ENCODE measurements around the gene KLHL29. TPM values are rescaled to one million over a fixed set of nuclear protein-coding genes. Genes with fewer than 3 reads are reported as not detected.

The KLHL29 gene
- total RNA-seq, 1 donor from 2014 or later: 8.3 TPM

DNA sequence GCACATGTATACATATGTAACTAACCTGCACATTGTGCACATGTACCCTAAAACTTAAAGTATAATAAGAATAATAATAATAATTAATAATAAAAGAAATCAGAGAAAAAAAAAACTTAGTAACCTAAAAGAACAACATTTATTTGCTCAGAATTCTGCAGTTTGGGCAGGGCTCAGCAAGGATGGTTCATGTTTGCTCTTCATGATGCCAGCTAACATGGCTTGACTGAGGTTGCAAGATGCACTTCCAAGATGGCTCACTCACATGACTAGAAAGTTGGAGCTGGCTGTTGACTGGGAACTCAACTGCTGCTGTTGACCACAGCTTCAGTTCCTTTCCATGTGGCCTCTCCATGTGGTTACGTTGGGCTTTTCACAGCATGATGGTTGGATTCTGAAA lies 56.4 kb downstream of the KLHL29 start:
- no peak for DNase-seq (ENCODE audit: extremely low read depth, low read depth, low spot score)

DNA sequence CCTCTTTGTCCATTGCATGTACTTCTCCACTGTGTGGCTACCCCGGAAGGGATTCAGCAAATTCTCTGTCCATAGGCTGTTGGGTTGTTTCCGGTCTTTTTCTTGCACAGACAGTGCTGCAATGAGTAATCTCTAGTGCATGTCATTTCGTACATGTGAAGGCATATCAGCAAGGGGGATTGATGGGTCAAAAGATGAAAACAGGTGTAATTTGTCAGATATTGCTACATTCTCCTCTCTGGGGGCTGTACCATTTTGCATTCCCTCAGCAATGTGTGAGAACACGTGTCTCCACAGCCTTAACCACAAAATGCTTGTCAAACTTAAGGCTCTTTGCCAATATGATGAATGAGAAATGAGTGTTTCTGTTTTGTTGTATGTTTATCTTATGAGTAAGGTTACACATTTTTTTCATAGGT lies 60.5 kb downstream of the KLHL29 start:
- DNase-seq (ENCODE audit: extremely low read depth, low read depth, low spot score): no peak

DNA sequence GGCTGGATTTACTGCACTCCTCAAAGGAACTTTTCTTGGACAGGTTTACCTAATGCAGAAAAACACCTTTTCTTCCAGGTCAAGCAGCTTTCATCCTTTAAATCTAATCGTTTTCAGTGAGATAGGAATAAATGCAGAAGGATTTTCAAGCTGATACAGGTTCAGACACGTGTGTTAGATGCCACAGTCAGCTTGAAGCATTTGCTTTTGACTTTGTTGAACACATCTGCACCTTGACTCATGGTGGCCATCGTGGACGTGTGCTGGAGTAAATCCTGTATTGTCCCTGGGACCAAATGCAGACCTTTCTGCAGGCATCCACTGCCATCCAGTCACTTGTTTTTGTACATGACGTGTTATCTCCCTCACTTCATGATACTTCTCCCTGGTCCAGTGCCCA lies 61.9 kb downstream of the KLHL29 start:
- no peak for DNase-seq (ENCODE audit: extremely low read depth, low read depth, low spot score)

DNA sequence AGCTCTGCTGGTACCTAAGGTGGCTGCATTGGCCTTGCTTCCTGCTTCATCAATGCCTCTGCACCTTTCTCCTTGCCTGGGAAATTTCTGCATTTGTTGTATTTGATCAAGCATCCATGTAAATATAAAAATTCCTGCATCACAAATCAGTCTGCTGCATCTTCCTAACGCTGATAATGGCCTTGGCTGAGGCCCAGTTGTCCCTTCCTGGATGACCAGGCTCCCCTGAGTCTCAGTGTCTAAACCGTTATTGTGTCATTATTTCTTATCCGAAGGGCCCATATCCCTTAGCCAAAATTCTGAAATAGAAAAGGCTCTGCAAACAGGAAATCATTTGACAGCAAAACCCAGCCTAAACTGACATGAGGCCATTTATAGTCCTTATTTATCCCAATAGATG lies 62.4 kb downstream of the KLHL29 start:
- no peak for DNase-seq (ENCODE audit: extremely low read depth, low read depth, low spot score)

DNA sequence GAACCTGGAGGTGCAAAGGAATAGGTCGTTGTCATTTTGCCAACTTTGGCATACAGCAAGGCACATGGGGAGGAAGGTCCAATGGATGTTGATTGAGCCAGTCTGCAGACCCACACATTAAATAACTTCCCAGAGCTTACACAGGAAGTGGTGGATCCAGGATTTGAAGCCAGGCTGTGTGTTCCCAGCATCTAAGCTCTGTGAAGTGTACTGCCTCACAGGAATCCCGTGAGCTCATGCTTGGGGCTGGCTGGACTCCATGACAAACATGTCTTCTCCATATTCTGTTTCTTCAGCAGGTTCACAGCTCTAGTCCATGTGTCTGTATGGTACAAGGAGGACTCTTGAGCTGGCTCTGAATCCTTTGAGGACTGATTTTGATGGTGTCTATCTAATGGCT lies 63.9 kb downstream of the KLHL29 start:
- DNase-seq (ENCODE audit: extremely low read depth, low read depth, low spot score): no peak

DNA sequence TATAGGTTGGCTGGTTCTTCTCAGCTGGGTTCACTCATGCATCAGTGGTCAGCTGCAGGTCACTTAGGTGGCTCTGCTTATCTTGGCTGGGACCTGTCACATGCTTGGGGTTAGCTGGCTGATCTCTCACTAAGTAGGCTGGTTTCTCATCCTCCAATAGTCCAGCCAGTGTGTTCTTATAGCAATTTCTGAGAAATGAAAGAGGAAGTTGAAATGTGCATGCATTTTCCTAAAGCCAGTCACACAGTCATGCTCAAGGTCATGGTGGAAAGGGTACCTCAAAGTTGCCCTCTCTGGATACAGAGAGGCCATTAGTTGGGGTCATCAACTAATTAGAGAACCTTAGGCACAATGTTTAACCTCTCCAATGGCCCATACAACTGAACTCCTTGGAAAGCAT lies 64.4 kb downstream of the KLHL29 start:
- no peak for DNase-seq (ENCODE audit: extremely low read depth, low read depth, low spot score)

DNA sequence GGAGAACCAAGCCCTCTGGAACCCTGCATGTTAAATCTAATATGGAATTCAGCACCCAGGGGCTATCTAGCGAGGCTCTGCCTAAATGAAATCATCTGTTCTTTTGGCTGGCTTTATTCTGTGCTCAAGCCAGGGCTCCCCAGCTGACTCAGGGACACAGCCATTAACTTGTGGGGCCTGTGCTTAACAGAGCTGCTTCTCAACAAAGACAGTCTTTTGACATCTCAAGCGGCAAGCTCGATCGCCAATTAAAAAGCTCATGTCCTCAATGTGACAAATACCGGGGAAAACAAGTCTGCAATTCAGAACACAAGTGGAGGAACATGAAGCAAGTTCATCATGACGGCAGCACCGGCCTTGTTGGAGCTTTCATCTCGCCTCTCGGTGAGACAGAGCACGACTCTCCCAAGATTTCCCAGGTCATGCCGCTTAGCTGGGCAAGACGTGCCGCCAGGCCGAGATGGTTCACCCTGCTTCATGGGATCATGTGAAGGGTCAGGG lies 64.9 kb downstream of the KLHL29 start:
- DNase-seq (ENCODE audit: extremely low read depth, low read depth, low spot score): no peak

DNA sequence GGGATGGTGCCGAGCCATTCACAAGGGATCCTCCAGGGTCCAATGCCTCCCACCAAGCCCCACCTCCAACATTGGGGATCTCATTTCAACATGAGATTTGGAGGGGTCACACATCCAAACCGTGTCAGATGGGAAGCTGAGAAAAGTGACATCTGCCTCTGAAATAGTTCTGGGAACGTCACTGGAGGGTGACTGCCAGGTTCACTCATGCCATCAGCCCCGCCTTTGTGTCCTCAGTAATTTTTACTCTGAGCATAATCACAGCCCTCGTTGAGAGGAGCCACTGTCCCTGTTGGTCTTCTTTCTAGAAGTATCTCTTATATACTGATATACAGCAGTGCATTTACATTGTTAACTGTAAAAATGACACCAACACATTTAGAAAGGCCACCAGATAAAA lies 67.4 kb downstream of the KLHL29 start:
- DNase-seq (ENCODE audit: extremely low read depth, low read depth, low spot score): no peak

DNA sequence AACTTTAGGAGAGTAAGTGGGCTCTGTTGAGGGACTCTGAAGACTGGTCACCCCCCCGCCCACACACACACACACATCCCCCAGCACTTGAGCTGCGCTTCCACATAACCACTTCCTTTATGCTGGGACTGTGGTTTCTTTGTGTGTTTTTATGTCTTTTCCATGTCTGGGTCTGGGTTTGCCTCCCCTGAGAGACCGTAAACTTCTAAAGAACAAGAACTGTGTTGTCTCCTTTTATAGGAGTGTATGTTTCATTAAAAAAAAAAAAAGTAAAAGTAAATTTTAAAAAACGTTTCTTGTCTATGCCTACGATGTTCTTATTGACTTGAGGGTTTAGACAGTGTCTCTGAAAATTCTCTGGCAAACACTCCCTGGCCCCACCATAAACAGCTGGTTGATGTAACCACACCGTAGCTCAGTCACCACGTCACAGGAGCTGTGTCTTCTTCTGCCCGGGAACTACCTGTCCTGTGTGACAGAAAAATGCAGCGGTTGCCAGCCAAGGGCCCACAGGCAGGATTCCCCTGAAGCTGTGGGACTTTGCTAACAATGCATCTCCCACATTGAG lies 68.0 kb downstream of the KLHL29 start:
- DNase-seq (ENCODE audit: extremely low read depth, low read depth, low spot score): no peak

DNA sequence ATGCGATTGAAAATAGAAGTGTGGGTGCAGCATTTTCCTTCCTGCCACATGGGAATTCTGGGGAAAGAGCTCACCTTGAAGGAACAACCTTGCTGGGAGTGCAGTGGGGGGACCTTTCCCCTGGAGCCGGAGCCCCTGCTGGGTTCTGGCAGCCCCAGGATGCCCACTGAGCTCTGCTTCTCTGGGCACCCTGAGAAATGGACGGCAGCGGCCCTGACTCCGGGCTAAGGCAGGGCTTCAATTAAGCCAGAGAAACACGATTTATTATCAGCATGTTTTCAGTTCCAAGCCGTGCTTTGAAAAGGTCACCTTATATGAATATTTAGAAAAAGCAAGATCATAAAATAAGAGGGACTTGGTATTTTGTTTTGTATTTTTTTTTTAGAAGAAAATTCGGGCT lies 68.5 kb downstream of the KLHL29 start:
- no peak for DNase-seq (ENCODE audit: extremely low read depth, low read depth, low spot score)

DNA sequence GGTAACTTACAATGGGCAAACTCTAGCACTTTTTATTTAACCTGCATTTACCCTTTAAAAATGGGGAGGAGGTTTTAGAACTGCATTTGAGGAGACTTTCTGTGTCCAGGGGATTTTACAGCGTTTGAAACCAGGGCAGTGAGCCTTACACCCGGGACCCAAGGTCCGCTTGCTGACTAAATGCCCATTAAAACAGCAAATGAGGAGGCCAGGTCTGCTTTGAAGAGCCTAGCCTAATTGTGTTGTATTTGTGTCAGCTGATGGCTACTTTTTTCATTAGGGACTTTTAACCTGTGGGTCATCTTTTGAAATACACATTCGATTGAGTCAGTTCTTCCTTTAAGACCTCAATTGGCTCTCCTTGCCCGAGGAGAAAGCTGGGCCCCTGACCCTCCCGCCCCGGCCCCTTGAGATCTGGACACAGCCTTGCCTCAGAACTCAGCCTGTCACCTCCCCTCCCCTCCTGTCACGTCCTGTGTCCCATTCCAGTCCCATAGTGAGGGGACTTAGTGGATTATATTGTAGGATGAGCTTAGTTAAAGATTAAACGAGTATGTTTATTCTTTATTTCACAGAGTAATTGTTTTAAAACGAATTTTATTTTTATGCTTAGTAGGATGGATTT lies 69.0 kb downstream of the KLHL29 start:
- no peak for DNase-seq (ENCODE audit: extremely low read depth, low read depth, low spot score)

DNA sequence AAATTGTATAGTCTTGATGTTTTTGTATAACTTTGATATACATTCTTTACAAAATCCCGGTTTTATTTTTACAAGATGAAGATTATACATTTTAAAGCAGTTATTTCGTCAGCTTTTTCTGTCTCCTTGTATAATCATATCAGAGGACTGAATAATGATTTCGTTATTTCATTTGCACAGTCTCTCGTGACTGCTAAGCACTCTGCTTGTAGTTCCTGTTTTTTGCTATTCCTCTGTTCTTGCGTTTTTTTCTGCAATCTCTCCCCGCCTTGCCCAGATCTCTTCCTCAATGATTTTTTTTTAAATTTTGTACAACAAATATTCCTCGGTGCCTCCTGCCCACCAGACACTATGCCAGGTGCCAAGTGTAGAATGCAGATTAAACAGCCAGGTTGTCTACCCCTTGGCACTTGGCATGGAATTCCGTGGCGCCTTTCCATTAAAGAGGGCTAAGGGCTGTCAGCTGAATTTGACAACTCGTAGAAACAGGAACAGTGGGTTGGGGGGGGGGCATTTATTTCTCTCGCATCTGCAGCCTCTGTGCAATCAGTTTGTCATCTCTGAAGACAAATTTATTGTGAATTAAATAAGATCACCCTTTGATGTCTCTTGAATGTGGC lies 69.6 kb downstream of the KLHL29 start:
- DNase-seq (ENCODE audit: extremely low read depth, low read depth, low spot score): no peak

DNA sequence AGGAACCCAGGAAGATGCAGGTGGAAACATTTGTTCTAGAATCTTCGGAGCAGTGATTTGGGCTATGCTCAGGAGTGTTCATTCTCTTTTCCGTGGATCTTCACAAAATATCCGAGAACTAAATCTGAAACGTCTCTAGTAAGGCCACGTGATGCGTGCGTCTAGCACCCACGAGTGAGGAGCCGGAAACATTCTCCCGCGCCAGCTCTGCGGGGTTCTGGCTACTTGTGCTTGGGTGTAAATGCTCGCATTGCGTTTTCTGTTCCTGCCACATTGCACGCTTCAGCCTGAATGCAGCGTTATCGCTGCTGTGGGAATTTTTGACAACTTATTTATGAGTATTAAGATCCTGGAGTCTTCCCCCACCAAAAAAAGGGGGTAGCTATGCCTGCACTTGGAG lies 71.4 kb downstream of the KLHL29 start:
- no peak for DNase-seq (ENCODE audit: extremely low read depth, low read depth, low spot score)

DNA sequence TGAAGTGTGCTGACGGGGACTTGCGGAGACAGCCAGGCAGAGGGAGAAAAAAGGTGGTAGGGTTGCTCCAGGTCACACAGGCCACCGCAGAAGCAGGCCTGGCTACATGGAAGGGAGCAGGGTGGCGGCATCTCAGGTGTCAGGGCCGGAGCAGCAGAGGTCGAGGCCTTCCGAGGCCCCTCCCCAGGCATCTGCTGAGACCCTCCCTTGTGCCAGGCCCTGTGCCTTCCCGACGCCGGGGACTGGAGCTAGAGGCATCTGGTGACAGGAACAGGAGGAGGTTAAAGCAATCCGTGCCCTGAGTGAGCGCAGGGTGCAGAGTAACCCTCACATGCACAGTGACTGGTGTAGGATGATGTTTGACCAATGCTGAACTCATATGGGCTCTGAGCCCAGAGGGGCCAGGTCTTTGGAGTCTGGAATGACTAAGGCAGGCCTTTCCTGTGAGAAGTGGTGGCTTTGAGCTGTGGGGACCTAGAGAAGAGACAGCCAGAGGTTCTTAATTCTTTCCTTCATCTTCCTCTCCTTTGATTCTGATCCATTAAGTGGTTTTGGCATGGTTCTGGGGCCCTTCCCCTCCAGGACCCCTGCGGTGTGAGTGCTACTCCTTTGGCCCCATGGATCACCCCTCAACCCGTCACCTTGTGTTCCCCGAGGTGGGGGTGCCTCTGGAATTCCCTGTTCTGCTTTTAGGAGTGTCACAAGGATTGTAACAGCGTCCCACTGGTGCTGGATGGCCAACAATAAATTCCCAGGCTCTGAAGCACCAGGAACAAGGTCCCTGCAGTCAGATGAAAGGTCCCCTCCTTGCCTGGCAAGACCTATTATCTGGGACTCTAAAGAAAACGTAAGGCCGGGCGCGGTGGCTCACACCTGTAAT lies 72.1 kb downstream of the KLHL29 start:
- DNase-seq (ENCODE audit: extremely low read depth, low read depth, low spot score): no peak

DNA sequence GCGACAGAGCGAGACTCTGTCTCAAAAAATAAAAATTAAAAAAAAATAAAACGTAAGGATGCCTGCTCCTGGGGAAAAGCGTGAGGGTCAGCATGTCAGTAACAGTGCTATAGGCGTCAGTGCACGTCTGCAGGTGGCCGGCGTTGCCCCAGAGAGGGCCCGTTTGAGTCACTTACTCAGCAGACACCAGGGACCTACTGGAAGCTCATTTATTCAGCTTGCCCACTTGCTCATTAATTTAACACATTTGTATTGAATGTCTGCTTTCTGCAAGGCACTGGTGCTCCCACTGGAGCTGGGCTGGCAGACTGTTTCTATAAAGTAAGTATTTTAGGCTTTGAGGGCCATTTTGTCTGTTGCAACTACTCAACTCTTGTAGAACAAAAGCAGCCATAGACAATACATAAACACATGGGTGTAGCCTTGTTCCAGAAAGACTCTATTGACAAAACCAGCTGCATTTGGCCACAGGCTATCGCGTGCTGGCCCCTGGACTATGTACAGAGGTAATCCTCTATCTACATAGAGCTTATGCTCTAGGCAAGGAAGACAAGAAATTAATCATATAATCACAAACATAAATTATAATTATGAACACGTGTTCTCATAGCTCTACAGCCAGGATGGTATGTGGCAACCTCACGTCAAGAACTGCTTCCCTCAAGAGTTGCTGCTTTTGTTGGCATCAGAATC lies 73.2 kb downstream of the KLHL29 start:
- no peak for DNase-seq (ENCODE audit: extremely low read depth, low read depth, low spot score)

DNA sequence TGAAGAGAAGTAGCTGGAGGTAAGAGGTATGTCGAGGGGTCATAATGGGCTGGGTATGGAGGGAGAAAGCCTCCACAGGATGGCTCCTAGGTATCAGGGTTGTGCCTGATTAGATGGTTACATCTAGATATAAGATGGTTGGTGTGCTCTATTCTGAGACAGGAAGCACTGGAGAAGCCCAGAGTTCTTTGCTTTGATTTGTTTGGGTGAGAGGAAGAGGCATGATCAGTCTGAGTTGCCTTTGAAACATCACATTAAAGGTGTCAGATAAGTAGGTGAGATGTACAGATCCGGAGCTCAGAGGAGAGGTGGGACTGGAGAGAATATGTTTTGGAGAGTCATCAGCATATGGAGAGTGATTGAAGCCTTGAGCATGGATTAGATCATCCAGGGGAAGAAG lies 74.1 kb downstream of the KLHL29 start:
- DNase-seq (ENCODE audit: extremely low read depth, low read depth, low spot score): no peak

DNA sequence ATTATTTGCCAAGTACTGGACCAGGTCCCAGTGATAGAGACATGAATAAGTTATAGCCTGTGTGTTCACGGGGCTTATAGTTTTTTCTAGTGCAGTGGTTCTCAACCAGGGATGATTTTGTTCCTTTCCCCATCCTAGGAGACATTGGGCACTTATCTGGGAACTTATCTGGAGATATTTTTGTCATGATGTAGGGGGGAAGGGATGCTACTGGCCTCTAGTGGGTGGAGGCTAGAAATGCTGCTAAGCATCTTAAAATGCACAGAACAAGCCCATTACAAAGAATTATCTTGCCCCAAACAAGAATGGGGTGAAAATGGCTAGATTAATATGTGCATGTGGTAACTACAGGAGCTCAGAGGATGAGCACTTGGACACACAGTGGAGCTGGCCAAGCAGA lies 75.2 kb downstream of the KLHL29 start:
- no peak for DNase-seq (ENCODE audit: extremely low read depth, low read depth, low spot score)

DNA sequence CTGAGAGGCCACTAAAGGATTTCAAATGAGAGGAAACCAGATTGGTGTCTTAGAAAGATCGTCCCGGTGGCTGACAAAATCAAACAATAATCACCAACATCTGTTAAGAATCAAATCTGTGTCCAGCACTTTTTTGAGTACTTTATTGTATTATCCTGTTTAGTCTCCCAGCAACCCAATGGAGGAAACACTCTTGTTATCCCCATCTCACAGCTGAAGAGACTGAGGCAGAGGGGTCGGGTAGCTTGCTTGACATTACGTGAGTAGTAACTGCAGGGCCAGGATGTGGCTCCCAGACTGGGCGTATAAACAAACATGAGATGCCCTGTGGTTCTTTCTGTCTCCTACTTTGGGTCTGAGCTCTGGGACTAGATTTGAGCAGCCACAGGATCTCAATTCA lies 76.0 kb downstream of the KLHL29 start:
- no peak for DNase-seq (ENCODE audit: extremely low read depth, low read depth, low spot score)

DNA sequence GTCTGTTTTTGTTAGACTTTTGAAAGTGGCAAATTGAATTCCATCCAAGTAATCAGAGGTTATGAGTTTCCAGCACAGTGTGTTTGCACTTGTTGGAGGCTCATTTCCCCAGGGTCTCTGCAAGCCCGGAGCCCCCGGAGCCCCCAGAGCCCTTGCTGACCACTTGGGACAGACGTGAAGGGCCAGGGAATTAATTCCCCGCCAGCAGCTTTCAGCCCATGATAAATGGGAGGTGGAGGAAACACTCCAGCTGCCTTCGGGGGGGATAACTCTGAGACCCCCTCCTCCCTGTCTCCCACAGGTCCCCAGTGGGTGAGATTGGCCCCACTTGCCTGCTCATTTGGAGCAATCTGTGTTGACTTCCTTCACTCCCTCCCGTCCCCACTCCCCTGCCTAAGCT lies 79.2 kb downstream of the KLHL29 start:
- DNase-seq (ENCODE audit: extremely low read depth, low read depth, low spot score): no peak

DNA sequence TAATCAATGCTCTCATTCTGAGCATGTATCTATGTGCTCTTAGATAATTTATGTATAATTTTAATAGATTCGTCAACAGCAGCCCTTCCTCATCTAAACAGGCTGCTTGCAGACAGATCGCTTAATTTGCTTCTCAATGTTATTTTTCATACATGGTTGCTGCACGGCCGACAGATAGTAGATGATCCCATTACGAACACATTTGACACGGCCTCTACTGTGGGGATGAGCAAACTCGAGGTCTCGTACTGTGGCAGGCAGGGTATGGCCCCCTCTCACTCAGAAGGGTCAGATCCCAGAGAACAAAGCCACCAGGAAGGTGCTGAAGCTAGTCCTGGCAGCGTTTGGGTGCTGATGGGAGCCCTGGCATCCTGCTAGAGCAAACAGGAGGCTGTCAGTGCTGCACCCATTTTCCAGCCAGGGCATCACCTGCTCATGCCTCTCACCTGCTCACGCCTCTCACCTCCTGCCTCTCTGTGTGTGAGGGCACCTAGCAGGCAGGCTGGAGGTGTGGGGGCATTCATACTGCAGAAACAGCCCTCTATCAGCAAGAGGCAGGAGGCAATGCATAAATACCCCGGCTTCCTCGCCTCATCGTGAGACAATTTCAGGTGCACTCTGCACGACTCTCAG lies 80.0 kb downstream of the KLHL29 start:
- DNase-seq (ENCODE audit: extremely low read depth, low read depth, low spot score): no peak

Data from glomerular endothelial cell (primary cell).